A549 (cell line): ENCODE results near the gene UCP2.

Experiments
- ESRRA ChIP-seq: fragments of 150-350 bp; IDR thresholded peaks from 2 replicates; pipeline ENCODE4 v1.6.1; 2014; ENCODE audit warnings: mild to moderate bottlenecking, low read length, borderline replicate concordance
- JUN ChIP-seq, 2 experiments: fragments of >200 bp; sonication (Bioruptor Twin); formaldehyde crosslinking; IDR thresholded peaks; 2 replicates in 1 of 2; 3 replicates in 1 of 2; pipeline ENCODE4 v1.6.1; 2016 to 2017
- KDM1A ChIP-seq: fragments of 200-600 bp; sonication (generic); IDR thresholded peaks from 2 replicates; pipeline ENCODE4 v1.6.1; 2016; ENCODE audit warnings: low read depth, mild to moderate bottlenecking
- POLR2A ChIP-seq: IDR thresholded peaks from 2 replicates; pipeline ENCODE4 v1.6.1; 2012; ENCODE audit warnings: mild to moderate bottlenecking, low read length
- RNF2 ChIP-seq: fragments of 200-600 bp; sonication (generic); IDR thresholded peaks from 2 replicates; pipeline ENCODE4 v1.6.1; 2016; ENCODE audit warnings: low read depth, mild to moderate bottlenecking, antibody characterized with exemption, moderate library complexity, borderline replicate concordance
- TF ChIP-seq, protein P1 (sequence below): IDR thresholded peaks from 2 replicates; pipeline ENCODE4 v1.6.1; 2012
- TF ChIP-seq, protein P2 (sequence below): fragments of >200 bp; sonication (Bioruptor Twin); formaldehyde crosslinking; IDR thresholded peaks from 3 replicates; pipeline ENCODE4 v1.5.1; 2016

DNA sequence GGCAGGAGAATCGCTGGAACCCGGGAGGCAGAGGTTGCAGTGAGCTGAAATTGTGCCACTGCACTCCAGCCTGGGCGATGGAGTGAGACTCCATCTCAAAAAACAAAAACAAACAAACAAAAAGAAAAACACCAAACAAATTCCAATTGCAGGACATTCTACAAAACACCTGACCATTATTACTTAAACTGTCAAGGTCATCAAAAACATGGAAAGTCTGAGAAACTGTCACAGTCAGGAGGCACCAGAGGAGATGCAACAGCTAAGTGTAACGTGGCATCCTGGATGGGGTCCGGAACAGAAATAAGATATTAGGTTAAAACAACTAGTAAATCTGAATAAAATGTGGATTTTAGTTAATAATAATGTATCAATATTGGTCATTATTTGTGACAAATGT is 32.7 kb downstream of the UCP2 start:
- no peak for TF ChIP-seq JUN (IDR thresholded peaks at IDR 0.05)
- TF ChIP-seq KDM1A, result no peak
- no peak for TF ChIP-seq ESRRA
- TF ChIP-seq, protein P1, sequence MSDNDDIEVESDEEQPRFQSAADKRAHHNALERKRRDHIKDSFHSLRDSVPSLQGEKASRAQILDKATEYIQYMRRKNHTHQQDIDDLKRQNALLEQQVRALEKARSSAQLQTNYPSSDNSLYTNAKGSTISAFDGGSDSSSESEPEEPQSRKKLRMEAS, result no peak
- TF ChIP-seq, protein P2, sequence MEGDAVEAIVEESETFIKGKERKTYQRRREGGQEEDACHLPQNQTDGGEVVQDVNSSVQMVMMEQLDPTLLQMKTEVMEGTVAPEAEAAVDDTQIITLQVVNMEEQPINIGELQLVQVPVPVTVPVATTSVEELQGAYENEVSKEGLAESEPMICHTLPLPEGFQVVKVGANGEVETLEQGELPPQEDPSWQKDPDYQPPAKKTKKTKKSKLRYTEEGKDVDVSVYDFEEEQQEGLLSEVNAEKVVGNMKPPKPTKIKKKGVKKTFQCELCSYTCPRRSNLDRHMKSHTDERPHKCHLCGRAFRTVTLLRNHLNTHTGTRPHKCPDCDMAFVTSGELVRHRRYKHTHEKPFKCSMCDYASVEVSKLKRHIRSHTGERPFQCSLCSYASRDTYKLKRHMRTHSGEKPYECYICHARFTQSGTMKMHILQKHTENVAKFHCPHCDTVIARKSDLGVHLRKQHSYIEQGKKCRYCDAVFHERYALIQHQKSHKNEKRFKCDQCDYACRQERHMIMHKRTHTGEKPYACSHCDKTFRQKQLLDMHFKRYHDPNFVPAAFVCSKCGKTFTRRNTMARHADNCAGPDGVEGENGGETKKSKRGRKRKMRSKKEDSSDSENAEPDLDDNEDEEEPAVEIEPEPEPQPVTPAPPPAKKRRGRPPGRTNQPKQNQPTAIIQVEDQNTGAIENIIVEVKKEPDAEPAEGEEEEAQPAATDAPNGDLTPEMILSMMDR, result no peak
- no peak for TF ChIP-seq POLR2A
- no peak for TF ChIP-seq RNF2
